Ovary (tissue), 9 donors: ENCODE data around the gene FYCO1. TPM values are rescaled to one million over a fixed set of nuclear protein-coding genes. Genes with fewer than 3 reads are reported as not detected.

Experiments used
- DNase-seq, 5 donors: peaks; one replicate each; pipeline ENCODE4 v3.0.0-alpha.2; 2019 to 2020
- H3K27ac ChIP-seq, 2 donors: fragments of 200-600 bp; one replicate each; pipeline versions ENCODE4 v1.5.1 to v1.8.0; 2019 to 2022
- H3K27me3 ChIP-seq: fragments of 200-600 bp; one replicate; pipeline ENCODE4 v1.8.0; 2022
- H3K36me3 ChIP-seq: fragments of 200-600 bp; sonication (generic); one replicate; pipeline ENCODE4 v1.5.1; 2019
- H3K4me1 ChIP-seq: one replicate; pipeline ENCODE4 v1.8.1; 2013; ENCODE audit warnings: mild to moderate bottlenecking, moderate library complexity; ENCODE audit not compliant: insufficient read depth
- H3K4me3 ChIP-seq: fragments of 200-600 bp; sonication (generic); one replicate; pipeline ENCODE4 v1.5.1; 2017
- H3K9me3 ChIP-seq, 2 donors: fragments of 200-600 bp in 1 of 2; sonication (generic) in 1 of 2; one replicate each; pipeline versions ENCODE4 v1.5.1 to v1.8.1; 2013 to 2019; ENCODE audit warnings: mild to moderate bottlenecking in 1 of 2, moderate library complexity in 1 of 2
- CTCF ChIP-seq, 3 donors: fragments of 450-650 bp in 2 of 3; fragments of 200-600 bp in 1 of 3; IDR thresholded peaks; one replicate each; pipeline versions ENCODE4 v1.5.1 to v1.8.0; 2016 to 2022; ENCODE audit warnings: antibody characterized with exemption in 3 of 3, mild to moderate bottlenecking in 1 of 3
- EP300 ChIP-seq: sonication (generic); formaldehyde crosslinking; IDR thresholded peaks from one replicate; pipeline ENCODE4 v1.6.1; 2017; ENCODE audit warnings: antibody characterized with exemption
- POLR2A ChIP-seq: fragments of 450-650 bp; IDR thresholded peaks from one replicate; pipeline ENCODE4 v1.6.1; 2017; ENCODE audit warnings: antibody characterized with exemption, mild to moderate bottlenecking, moderate library complexity
- WGBS, 3 donors: extraction: QIAGEN DNeasy Blood & Tissue Kit in 1 of 3; methylation state at CpG; one replicate each; pipeline versions ENCODE4 v1.1.5 to v1.1.7; 2013 to 2017; 5-methylcytosine and 5-hydroxymethylcytosine counted together
- intact Hi-C, 4 donors: fragments of 100-400 bp; cut with DNase I; formaldehyde crosslinking; loops; one replicate each; pipeline versions ENCODE4 v1.11.0 to v1.15.1; 2022 to 2023
- polyA plus RNA-seq, 2 donors: library from polyadenylated mRNA; stranded (reverse); fragments of 200-250 nt in 1 of 2; fragments of 350-450 nt in 1 of 2; fragmentation: Illumina TruSeq in 1 of 2; extraction: RNeasy Lipid Tissue Mini Kit (QIAGEN cat#74804) in 1 of 2; gene quantifications; one replicate each; pipeline ENCODE4 v1.2.3, GENCODE V29; 2013 to 2014
- small RNA-seq: library from RNA; depleted of rRNA; stranded (forward); fragments of <200 nt; gene quantifications from one replicate; pipeline ENCODE3, GENCODE V24; 2016
- total RNA-seq, 7 donors: library from RNA; depleted of rRNA in 2 of 7; stranded (reverse); fragments of >200 nt in 2 of 7; fragmentation: NEBNext Ultra II Directional in 3 of 7; extraction: Animal tissue kit (Norgen Biotek cat#: 25700) in 3 of 7; gene quantifications; one replicate each; pipeline versions ENCODE4 v1.1.0 to v1.2.4, GENCODE V29; 2016 to 2023
- donor health status: DM: no; HTN: no; CAD: no; lungs with moderate emphysema.
- donor health status: DM: no; HTN: no; CAD: no.
- donor health status: Bipolar disorder and iron deficiency.
- donor health status: DM: yes; HTN: yes; CAD: no.
- donor health status: DM: no; HTN: no; CAD: no.
- donor health status: DM: yes; HTN: yes; CAD: no.

Gene FYCO1
- total and polyA plus RNA-seq, 9 donors, result 30.2 to 81.0 (median 52.8) TPM

- Histone ChIP-seq H3K27me3 (no peaks in the 10 kb centered on the region), H3K4me1 (no peaks in the 10 kb centered on the region), H3K27ac (no peak overlapping the region), H3K4me3 (no peak overlapping the region), H3K36me3 (no peaks in the 10 kb centered on the region), H3K9me3 (no peaks in the 10 kb centered on the region)
- WGBS, 3 donors, result 55 to 75% (median 56%) methylated on average over 2 of the region's 2 CpGs
- intact Hi-C loops, result no loop called here
- TF ChIP-seq CTCF (IDR thresholded peaks at IDR 0.05) (no peak), POLR2A (no peak), EP300 (no peak)
- DNase-seq, result no peak
Observed at GRCh38 chr3:45868213-45868612, 127.4 kb downstream of the FYCO1 start.

Small RNAs within 50 kb of the gene (small RNA-seq; reads per million reads assigned to genes)
- gene RF00019, result not detected

Other genes with a start within 250 kb of the FYCO1 start
- gene SLC6A20, start 199.3 kb downstream of the FYCO1 start, total RNA-seq, result 1 to 10 TPM in 2 of 7 donors, under 1 TPM in 3, not detected in 2; 0.13 to 3.3 (median 0.37) TPM
- gene SLC6A20, start 199.3 kb downstream of the FYCO1 start, polyA plus RNA-seq, result under 1 TPM; 0.05 to 0.06 TPM
- gene LZTFL1, start 153.7 kb downstream of the FYCO1 start, total RNA-seq, result 10 to 100 TPM; 12.4 to 30.6 (median 17.3) TPM
- 10 to 100 TPM; 12.3 to 22.1 TPM for gene LZTFL1, start 153.7 kb downstream of the FYCO1 start, polyA plus RNA-seq
- under 1 TPM in 3 of 7 donors, not detected in 4; 0.08 to 0.24 (median 0.10) TPM for gene CCR9, start 109.3 kb downstream of the FYCO1 start, total RNA-seq
- gene CCR9, start 109.3 kb downstream of the FYCO1 start, polyA plus RNA-seq, result under 1 TPM in 1 of 2 donors, not detected in 1; 0.05 TPM
- gene CXCR6, start 52.4 kb downstream of the FYCO1 start, total RNA-seq, result 1 to 10 TPM in 1 of 7 donors, under 1 TPM in 6; 0.20 to 2.3 (median 0.55) TPM
- gene CXCR6, start 52.4 kb downstream of the FYCO1 start, polyA plus RNA-seq, result 1 to 10 TPM in 1 of 2 donors, under 1 TPM in 1; 0.41 to 3.5 TPM
- gene XCR1, start 31.7 kb upstream of the FYCO1 start, total RNA-seq, result under 1 TPM in 5 of 7 donors, not detected in 2; under 0.01 to 0.18 (median 0.05) TPM
- gene XCR1, start 31.7 kb upstream of the FYCO1 start, polyA plus RNA-seq, result 1 to 10 TPM in 1 of 2 donors, under 1 TPM in 1; 0.04 to 1.2 TPM
- gene CCR1, start 212.5 kb upstream of the FYCO1 start, total RNA-seq, result 1 to 10 TPM; 2.2 to 8.0 (median 3.5) TPM
- 10 to 100 TPM in 1 of 2 donors, 1 to 10 TPM in 1; 2.1 to 14.6 TPM for gene CCR1, start 212.5 kb upstream of the FYCO1 start, polyA plus RNA-seq
- gene CCR3, start 246.6 kb upstream of the FYCO1 start, total RNA-seq, result not detected
- gene CCR3, start 246.6 kb upstream of the FYCO1 start, polyA plus RNA-seq, result not detected